Sigmoid colon (tissue), 4 donors: ENCODE results near the gene SCYGR4.
"Not testable (repeated sequence)": the region's sequence is repeated elsewhere in the genome, so short reads cannot be mapped to it uniquely, and the experiment has no call there.

Source experiments
- CTCF ChIP-seq, 4 experiments: fragments of 450-650 bp in 3 of 4; fragments of 200-600 bp in 1 of 4; IDR thresholded peaks; one replicate each; pipeline ENCODE4 v1.5.1; 2016 to 2019; ENCODE audit warnings: antibody characterized with exemption in 4 of 4, mild to moderate bottlenecking in 3 of 4, moderate library complexity in 2 of 4
- EP300 ChIP-seq, 4 donors: sonication (generic); formaldehyde crosslinking; IDR thresholded peaks; one replicate each; pipeline ENCODE4 v1.6.1; 2017; ENCODE audit warnings: antibody characterized with exemption in 4 of 4
- POLR2A ChIP-seq, 2 donors: fragments of 450-650 bp; IDR thresholded peaks; one replicate each; pipeline ENCODE4 v1.6.1; 2016; ENCODE audit warnings: antibody characterized with exemption in 2 of 2, mild to moderate bottlenecking in 2 of 2, moderate library complexity in 2 of 2
- POLR2AphosphoS5 ChIP-seq, 4 donors: sonication (generic); formaldehyde crosslinking; IDR thresholded peaks; one replicate each; pipeline ENCODE4 v1.6.1; 2017; ENCODE audit warnings: antibody characterized with exemption in 4 of 4

GRCh38 chr2:227666631-227667170 is 49.4 kb downstream of the SCYGR4 start, which contains the start of gene SCYGR5:
- TF ChIP-seq POLR2A, CTCF, POLR2AphosphoS5, EP300 (IDR thresholded peaks at IDR 0.05): not testable (repeated sequence)
